IPS-18a (cell line): Measurements from ENCODE around the gene BHLHE40.

ENCODE experiments used
- H3K27ac ChIP-seq: one replicate; pipeline ENCODE4 v1.5.1; 2013; ENCODE audit warnings: low read length
- H3K27me3 ChIP-seq: one replicate; pipeline ENCODE4 v1.6.1; 2013; ENCODE audit warnings: mild to moderate bottlenecking, low read length; ENCODE audit not compliant: control insufficient read depth, insufficient read depth
- H3K36me3 ChIP-seq: one replicate; pipeline ENCODE4 v1.6.1; 2013; ENCODE audit warnings: low read depth, low read length; ENCODE audit not compliant: control insufficient read depth
- H3K4me1 ChIP-seq: one replicate; pipeline ENCODE4 v1.6.1; 2013; ENCODE audit warnings: low read depth, low read length; ENCODE audit not compliant: control insufficient read depth
- H3K4me3 ChIP-seq: one replicate; pipeline ENCODE4 v1.5.1; 2013; ENCODE audit warnings: low read length
- H3K9ac ChIP-seq: one replicate; pipeline ENCODE4 v1.6.1; 2013; ENCODE audit warnings: mild to moderate bottlenecking, low read length, moderate library complexity
- H3K9me3 ChIP-seq: one replicate; pipeline ENCODE4 v1.6.1; 2013; ENCODE audit warnings: low read depth, low read length; ENCODE audit not compliant: control insufficient read depth

Gene BHLHE40

DNA sequence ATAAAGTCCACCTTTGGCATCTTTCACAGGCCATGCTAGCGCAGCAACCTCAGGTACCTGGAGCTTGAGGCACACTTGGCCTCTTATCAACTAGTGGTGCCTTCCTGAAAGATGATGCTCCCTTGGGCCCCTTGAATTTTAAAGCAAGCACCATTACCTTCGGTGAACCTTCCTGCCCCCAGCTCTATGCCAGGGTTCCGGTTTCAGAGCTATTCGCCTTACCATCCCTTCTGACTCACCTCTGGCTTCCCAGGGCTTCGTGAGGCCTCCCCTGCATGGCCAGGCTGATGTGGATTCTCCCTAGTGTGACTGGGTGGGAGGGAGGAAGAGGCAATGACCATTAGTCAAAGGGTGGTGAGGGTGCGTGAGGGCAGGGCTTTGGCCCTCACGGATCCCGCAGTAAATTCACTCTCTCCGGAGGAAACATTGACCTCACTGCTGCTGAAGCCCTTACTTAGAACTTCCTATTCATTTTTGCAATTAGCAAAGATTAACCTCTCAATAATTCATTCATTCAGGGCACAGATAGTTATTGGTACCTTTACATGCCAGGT is 16.3 kb downstream of the BHLHE40 start:
- H3K9me3 ChIP-seq: no peaks in the 10 kb centered on the region
- no peaks in the 10 kb centered on the region for H3K36me3 ChIP-seq
- no peak overlapping the region for H3K27ac ChIP-seq
- H3K4me3 ChIP-seq: no peak overlapping the region
- H3K9ac ChIP-seq: no peak overlapping the region
- H3K27me3 ChIP-seq: no peaks in the 10 kb centered on the region
- H3K4me1 ChIP-seq: no peaks in the 10 kb centered on the region

- Histone ChIP-seq H3K9me3 (no peaks in the 10 kb centered on the region), H3K27ac (no peak overlapping the region), H3K4me1 (no peaks in the 10 kb centered on the region), H3K27me3 (no peaks in the 10 kb centered on the region), H3K36me3 (no peaks in the 10 kb centered on the region), H3K9ac (no peak overlapping the region), H3K4me3 (no peak overlapping the region)
Measured at GRCh38 chr3:4996223-4996765, 17.1 kb downstream of the BHLHE40 start.

DNA sequence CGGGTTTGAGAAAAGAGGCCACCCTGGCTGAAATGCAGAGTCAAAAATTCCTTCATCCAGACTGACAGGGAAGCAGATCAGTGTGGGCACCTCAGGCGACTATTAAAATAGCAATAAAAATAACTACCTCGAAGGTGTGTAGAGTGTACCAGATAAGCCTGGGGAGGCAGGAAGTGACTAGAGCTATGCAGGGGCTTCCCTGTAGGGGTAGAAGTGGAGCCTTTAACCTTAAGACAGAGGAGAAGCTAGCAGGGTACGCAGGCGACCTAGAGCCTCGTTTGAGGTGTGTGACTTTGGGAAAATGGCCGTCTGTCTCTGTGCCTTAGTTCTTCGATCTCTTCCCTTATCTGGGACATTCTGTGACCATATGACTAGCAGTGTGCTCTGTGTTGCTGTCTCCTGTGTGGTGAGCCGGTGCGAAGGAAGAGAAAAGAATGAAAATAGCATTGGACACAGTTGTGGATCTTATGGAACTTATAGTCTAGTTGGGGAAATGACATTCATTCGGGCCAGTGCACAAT is 17.6 kb downstream of the BHLHE40 start:
- Histone ChIP-seq H3K27me3 (no peaks in the 10 kb centered on the region), H3K4me3 (no peak overlapping the region), H3K27ac (no peak overlapping the region), H3K9ac (no peak overlapping the region), H3K36me3 (no peaks in the 10 kb centered on the region), H3K9me3 (no peaks in the 10 kb centered on the region), H3K4me1 (no peaks in the 10 kb centered on the region)

DNA sequence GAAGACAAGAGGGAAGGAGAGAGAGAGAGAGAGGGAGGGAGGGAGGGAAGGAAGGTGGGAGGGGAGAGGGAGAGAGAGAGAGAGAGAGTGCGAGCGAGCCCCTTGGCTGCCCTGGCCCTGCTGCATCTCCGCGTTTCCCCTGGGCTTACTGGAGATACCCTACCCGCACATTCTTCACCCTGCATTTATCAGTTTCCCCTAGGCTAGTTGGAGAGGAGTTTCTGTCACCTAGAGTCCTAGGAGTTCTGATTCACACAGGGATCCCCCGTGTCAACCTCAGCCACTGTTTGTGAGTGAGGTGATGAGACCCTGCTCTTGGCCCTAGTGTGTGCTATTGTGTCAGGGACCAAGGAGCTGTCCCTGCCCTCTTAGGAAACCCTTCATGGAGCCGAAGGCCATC is 18.7 kb downstream of the BHLHE40 start:
- H3K9ac ChIP-seq: no peak overlapping the region
- no peaks in the 10 kb centered on the region for H3K36me3 ChIP-seq

GRCh38 chr3:4999531-5000184 is 20.4 kb downstream of the BHLHE40 start:
- Histone ChIP-seq H3K27ac (no peak overlapping the region), H3K9ac (no peak overlapping the region), H3K9me3 (no peaks in the 10 kb centered on the region), H3K4me1 (no peaks in the 10 kb centered on the region), H3K36me3 (no peaks in the 10 kb centered on the region), H3K4me3 (no peak overlapping the region), H3K27me3 (no peaks in the 10 kb centered on the region)

More for the DNA sequence above, 18.7 kb downstream of the BHLHE40 start:
- Histone ChIP-seq H3K27me3 (no peaks in the 10 kb centered on the region), H3K4me3 (no peak overlapping the region), H3K4me1 (no peaks in the 10 kb centered on the region), H3K27ac (no peak overlapping the region), H3K9me3 (no peaks in the 10 kb centered on the region)

DNA sequence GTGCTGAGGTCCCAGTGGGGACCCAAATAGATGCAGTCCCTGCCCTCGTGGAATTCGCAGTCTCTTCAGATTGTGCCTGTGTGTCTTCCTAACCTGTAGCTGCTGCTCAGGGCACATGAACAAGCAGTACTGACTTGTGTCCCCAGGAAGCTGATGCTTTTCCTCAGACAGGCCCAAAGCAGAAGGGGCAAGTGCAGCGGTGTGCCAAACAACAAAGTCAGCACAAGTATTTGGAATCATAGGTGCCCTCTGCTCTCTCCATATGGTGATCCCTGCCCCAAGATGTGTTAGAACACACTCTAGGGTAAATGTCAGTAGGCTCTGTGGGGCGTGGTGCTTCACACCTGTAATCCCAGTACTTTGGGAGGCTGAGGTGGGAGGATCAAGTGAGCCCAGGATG is 21.9 kb downstream of the BHLHE40 start:
- Histone ChIP-seq H3K4me1 (no peaks in the 10 kb centered on the region), H3K4me3 (no peak overlapping the region), H3K27ac (no peak overlapping the region), H3K27me3 (no peaks in the 10 kb centered on the region), H3K9ac (no peak overlapping the region), H3K36me3 (no peaks in the 10 kb centered on the region), H3K9me3 (no peaks in the 10 kb centered on the region)

- Histone ChIP-seq H3K36me3 (no peaks in the 10 kb centered on the region), H3K4me3 (no peak overlapping the region), H3K27ac (no peak overlapping the region), H3K27me3 (no peaks in the 10 kb centered on the region), H3K9ac (no peak overlapping the region), H3K4me1 (no peaks in the 10 kb centered on the region), H3K9me3 (no peaks in the 10 kb centered on the region)
Measured at GRCh38 chr3:5001805-5002173, 22.6 kb downstream of the BHLHE40 start.

GRCh38 chr3:5002174-5002870 is 23.1 kb downstream of the BHLHE40 start:
- H3K4me1 ChIP-seq: no peaks in the 10 kb centered on the region
- H3K27me3 ChIP-seq: no peaks in the 10 kb centered on the region
- H3K4me3 ChIP-seq: no peak overlapping the region
- H3K9ac ChIP-seq: no peak overlapping the region
- no peaks in the 10 kb centered on the region for H3K36me3 ChIP-seq
- no peak overlapping the region for H3K27ac ChIP-seq
- no peaks in the 10 kb centered on the region for H3K9me3 ChIP-seq

GRCh38 chr3:5002871-5003247 is 23.6 kb downstream of the BHLHE40 start:
- Histone ChIP-seq H3K27me3 (no peaks in the 10 kb centered on the region), H3K4me1 (no peaks in the 10 kb centered on the region), H3K9ac (no peak overlapping the region), H3K27ac (no peak overlapping the region), H3K9me3 (no peaks in the 10 kb centered on the region), H3K4me3 (no peak overlapping the region), H3K36me3 (no peaks in the 10 kb centered on the region)

DNA sequence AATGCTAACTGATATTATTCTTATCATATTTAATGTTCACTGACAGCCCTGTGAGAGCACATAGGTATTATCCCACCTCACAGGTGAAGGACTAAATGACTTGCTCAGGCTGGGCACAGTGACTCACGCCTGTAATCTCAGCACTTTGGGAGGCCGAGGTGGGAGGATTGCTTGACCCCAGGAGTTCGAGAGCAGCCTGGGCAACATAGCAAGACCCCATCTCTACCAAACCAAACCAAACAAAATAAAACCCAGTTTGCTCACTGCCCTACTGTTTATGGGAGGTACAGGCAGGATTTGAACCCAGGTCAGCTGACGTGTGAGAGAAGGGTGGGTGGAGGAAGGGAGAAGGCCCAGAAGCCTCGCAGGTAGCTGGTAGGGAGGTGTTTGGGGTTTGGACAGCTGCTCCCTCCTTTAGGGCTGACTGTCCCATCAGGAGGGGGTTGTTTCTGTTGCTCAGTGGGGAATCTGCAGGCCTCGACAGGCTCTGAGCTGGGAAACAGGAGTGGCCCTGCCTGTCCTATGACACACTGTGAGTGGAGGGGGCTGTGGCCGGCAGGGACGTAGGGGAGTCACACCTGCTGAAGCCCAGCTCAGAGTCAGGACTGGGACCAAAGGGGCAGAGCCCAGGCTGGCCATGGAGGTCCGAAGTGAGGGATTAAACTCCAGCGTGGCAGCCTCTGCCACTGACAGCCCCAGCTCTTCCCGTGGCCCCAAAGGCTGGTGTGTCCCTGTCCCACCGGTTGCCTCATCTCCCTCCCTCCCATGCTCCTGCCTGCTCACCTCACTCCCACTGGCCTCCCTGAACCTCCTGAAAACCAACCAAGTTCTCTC is 25.3 kb downstream of the BHLHE40 start:
- H3K36me3 ChIP-seq: no peaks in the 10 kb centered on the region
- H3K27ac ChIP-seq: no peak overlapping the region
- H3K4me1 ChIP-seq: no peaks in the 10 kb centered on the region
- no peaks in the 10 kb centered on the region for H3K27me3 ChIP-seq
- H3K9me3 ChIP-seq: no peaks in the 10 kb centered on the region
- no peak overlapping the region for H3K9ac ChIP-seq
- no peak overlapping the region for H3K4me3 ChIP-seq

DNA sequence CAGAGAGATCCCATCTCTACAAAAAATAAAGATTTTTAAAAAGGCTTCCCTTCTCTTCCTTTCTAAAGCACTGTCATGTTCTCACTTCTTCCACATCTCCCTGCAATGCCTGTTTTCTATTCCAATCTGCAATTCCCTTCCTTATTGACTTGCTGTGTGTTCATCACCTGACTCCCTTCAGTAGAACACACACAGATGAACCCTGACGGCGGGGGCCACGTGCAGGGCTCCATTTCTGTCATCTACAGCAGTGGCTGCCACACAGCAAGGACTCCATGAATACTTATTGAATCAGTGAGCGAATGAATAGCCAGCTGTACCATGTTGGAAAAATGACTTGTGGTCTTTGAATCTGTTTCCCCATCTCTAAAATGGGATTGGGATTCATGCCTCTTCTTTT is 26.1 kb downstream of the BHLHE40 start:
- Histone ChIP-seq H3K27ac (no peak overlapping the region), H3K36me3 (no peaks in the 10 kb centered on the region), H3K4me3 (no peak overlapping the region), H3K9me3 (no peaks in the 10 kb centered on the region), H3K4me1 (no peaks in the 10 kb centered on the region), H3K9ac (no peak overlapping the region), H3K27me3 (no peaks in the 10 kb centered on the region)
